ENCODE data around the gene INPP5J. TPM values are rescaled to one million over a fixed set of nuclear protein-coding genes. Genes with fewer than 3 reads are reported as not detected.

The INPP5J gene
- total RNA-seq, 4 donors from 2014 or later, result not detected

GRCh38 chr22:31107178-31107893 is 15.4 kb upstream of the INPP5J start, which contains the start of gene SELENOM:
Gene SELENOM, minus strand, starts transcription at chr22:31107568. Its CDS starts 63 bp downstream, at chr22:31107505.
- no peak for TF ChIP-seq CTCF (IDR thresholded peaks at IDR 0.05; ENCODE audit: low read depth)

GRCh38 chr22:31107894-31108218 is 14.9 kb upstream of the INPP5J start:
- no peak for TF ChIP-seq CTCF (IDR thresholded peaks at IDR 0.05; ENCODE audit: low read depth)

- TF ChIP-seq CTCF (IDR thresholded peaks at IDR 0.05; ENCODE audit: low read depth), result no peak
Measured at GRCh38 chr22:31118046-31118820, 4.5 kb upstream of the INPP5J start.

- TF ChIP-seq CTCF (IDR thresholded peaks at IDR 0.05; ENCODE audit: low read depth), result no peak
Measured at GRCh38 chr22:31119026-31119717, 3.6 kb upstream of the INPP5J start.

GRCh38 chr22:31120230-31120629 is 2.5 kb upstream of the INPP5J start:
- TF ChIP-seq CTCF (IDR thresholded peaks at IDR 0.05; ENCODE audit: low read depth), result no peak

GRCh38 chr22:31120642-31121041 is 2.1 kb upstream of the INPP5J start:
- no peak for TF ChIP-seq CTCF (IDR thresholded peaks at IDR 0.05; ENCODE audit: low read depth)

GRCh38 chr22:31121403-31121802 is 1.4 kb upstream of the INPP5J start:
- no peak for TF ChIP-seq CTCF (IDR thresholded peaks at IDR 0.05; ENCODE audit: low read depth)

Measured in subcutaneous adipose tissue (tissue), 4 donors.